ENCODE measurements around the gene CSPG4.
A peak's percentile ranks its signal among the peaks of the same experiment; 100 is the strongest.

Gene CSPG4

DNA sequence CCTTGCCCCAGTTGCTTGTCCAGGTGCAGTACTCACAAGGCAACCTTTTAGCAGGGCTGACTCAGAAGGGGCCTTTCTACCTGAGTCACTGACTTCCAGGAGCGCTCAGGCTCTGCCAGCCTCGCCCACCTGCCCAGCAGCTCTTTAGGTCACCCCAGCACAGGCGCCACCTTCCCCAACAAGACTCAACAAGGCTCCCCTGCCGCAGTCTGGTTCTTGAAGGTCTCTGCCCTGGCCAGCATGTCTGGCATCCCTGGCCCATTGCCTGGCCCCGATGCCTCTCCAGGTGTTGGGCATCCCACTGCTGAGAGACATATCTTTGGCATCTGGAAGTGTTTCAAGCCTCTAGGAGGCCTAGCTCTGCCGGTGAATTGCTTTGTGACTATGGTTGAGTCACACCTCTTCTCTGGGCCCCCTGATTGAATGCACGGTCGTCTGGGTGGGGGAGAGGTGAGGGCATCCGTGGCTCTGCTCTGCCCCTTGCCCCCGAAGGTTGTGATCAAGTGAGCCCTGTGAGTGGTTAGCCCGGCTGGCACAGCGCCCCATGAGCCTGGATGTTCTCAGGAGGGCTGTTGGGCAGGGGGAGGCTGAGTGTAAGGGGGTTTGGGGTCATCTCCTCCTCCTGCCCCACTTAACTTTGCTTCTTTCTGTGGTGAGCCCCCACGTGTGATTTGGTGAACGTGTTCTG lies 43.3 kb downstream of the CSPG4 start:
- DNase-seq = no peak

- DNase-seq = peak; percentile 77
These were observed 45.7 kb downstream of the CSPG4 start for GRCh38 chr15:75666823-75667501.

- DNase-seq = no peak
These were observed 48.7 kb downstream of the CSPG4 start for GRCh38 chr15:75663931-75664421.

DNA sequence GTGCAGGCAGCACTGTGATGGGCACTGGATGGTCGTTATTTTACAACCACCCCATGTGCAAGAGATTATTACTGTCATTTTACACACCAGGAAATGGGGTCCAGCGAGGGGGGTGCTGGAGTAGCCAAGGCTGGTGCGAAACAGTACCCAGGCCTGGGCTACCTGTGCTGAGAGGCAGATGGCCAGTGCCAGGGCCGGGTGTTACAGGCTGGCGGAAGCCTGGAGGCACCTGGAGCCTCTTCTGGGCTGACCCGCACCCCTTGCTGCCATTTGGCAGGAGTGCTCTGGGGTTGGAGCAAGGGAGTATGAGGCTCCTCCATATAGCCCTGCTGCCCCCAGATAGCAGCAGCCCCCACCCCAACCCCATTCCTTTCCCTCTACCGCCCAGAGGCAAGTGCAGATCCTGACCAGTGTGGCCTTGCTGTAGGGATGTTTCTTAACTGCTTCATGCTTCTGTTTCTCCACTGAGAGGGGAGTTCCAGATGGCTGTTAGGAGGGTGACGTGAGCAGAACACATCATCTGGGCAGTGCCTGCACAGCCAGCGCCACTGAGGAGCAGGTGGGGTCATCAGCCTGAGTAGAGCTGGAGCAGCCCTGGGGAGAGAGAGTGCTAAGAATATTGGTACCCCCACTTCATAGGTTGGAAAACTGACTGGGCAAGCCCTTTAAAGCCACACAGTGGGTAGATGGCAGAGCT lies 49.7 kb downstream of the CSPG4 start:
- DNase-seq = no peak

- no peak for DNase-seq
These were observed 50.9 kb downstream of the CSPG4 start for GRCh38 chr15:75661756-75662140.

DNA sequence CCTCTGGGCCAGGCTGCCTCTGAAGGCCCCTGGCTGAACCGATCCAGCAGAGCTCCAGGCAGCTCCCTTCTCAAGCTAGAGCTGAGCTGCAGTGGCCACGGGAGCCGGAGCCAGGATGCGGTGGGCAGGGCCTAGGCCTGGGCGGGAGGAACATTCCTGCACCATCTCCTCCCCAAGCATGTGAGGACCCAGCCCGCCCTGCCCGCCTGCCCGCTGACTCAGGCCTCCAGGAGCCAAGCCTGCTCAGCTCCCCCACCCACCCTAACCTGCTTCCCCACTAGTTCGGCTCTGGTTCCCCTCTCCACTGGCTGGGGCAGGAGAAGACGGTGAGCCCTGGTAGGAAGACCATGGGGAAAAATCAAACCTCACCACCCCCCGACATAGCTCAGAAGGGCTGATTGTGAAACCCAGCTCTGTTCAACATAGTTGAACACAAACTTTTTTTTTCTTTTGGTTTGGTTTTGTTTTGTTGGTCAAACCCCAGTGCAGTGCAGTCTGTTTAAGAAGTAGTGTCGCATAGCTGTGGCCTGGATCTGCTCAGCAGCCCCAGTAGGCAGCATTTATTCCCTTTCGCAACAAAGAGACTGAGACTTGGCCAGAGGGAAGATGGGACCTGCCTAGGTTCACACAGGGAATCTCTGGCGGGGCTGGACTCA lies 51.4 kb downstream of the CSPG4 start:
- DNase-seq = peak; percentile 84

DNA sequence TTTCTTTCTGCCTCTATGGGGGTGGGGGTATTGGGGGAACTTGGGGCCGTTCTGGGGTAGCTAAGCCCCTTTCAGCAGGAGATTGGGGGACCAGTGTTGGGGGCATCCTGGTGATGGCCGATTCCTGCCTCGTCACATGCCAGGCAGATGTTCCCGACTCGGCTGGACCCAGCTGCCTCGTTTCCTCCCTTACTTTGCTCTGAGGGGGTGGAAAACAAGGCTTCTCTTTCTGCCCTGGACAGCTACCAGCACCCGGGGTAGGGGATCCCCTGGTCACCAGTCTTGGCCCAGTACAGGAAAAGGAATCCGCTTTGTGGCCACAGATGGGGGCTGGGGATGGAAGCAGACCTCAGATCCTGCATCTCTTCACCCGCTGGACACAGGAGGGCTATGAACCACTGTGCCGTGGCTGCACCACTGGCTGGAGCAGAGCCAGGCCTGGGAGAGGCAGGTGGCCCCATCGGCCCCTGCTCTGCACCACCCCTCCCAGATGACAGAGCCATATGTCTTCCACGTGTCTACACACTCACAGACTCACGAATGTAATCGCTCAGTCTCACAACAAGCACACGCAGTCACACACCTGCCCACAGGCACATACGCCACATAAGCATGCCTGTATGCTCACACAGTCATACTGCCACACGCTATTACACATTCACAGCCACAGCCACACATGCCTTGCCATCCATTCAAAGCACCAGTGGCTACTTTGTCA lies 52.6 kb downstream of the CSPG4 start:
- no peak for DNase-seq

DNA sequence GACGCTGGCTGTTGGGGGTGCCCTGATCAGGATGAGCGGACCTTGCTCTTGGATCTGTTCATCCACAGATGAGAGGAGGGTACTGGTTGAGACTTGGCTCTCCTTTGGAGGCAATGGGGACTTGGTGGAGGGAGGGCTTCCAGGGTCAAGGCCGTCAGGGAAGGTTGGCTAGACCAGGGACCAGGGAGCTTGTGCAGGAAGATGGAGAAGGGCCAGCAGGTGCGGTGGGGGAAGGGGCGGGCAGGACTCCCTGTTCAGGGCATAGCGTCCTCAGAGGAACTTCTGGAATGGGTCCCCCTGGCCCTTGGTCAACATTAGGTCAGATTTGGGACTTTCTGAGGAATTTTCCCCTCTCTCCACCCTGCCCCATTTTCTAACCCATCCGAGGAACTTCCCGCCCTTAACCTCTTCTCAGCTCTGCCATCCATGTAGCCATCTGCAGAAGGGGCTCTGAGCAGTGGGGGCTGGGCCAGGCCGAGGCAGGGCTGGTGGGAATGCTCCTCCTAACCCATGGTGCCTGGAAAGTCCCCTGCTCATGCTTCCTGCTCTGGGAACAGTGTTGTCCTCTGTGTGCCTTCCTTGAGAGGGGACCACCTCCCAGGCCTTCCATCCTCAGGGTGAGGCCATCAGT lies 53.4 kb downstream of the CSPG4 start:
- DNase-seq = no peak

DNA sequence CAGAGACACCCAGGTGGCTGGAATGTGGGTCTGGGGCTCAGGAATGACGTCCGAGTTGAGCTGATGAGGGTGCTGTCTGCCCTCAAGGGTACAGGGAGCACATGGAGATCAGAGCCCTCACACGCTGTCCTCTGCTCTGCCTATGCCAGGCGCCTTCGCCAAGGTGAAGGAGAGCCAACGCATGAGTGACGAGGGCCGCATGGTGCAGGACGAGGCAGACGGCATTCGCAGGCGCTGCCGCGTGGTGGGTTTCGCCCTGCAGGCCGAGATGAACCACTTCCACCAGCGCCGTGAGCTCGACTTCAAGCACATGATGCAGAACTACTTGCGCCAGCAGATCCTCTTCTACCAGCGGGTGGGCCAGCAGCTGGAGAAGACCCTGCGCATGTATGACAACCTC lies 55.8 kb downstream of the CSPG4 start:
- DNase-seq = no peak

DNA sequence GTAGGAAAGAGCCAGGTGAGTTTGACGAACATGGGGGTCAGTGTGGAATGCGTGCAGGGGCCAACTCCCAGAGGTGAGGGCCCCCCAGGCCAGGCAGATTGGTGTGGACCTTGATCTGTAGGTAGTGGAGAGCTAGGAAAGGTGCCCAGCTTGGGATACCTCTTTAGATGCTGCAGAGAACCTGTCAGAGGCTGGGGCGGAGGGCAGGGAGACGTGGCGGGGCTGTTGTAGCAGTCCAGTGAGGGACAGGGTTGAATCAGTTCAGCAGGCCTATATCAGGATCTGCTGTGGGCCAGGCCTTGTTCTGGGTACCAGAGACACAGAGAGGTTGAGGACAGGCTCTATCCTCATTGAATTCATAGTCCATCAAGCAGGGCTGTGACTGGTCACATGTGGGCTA lies 56.3 kb downstream of the CSPG4 start:
- DNase-seq = no peak

- DNase-seq = no peak
These were observed 56.7 kb downstream of the CSPG4 start for GRCh38 chr15:75655931-75656330.

- DNase-seq = no peak
These were observed 58.3 kb downstream of the CSPG4 start for GRCh38 chr15:75654201-75654907.

DNA sequence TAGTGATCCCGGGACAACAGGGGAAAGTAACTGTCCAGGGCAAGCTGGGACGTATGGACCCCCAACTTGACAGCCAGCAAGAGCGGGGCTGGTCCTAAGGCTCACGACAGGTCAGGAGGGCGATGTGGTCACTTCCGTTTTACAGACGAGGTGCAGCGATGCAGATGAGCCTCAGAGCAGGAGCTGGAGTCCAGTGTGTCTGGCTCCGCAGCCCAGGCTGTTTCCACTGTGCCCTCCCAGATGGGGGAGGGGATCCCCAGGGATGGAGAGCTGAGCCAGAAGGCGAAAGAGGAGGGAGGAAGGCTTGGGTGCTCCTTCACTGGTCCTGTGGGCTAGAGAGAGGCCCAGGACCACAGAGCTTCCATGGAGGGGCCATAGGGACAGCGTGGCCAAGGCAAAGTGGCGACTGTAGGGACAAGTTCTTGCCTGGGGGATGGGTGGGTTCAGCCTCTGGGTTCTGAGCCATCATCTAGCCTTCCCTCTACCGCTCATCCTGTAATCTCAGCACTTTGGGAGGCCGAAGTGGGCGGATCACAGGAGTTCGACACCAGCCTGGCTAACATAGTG lies 59.2 kb downstream of the CSPG4 start:
- no peak for DNase-seq

- DNase-seq = no peak
These were observed 60.7 kb downstream of the CSPG4 start for GRCh38 chr15:75651810-75652543.

DNA sequence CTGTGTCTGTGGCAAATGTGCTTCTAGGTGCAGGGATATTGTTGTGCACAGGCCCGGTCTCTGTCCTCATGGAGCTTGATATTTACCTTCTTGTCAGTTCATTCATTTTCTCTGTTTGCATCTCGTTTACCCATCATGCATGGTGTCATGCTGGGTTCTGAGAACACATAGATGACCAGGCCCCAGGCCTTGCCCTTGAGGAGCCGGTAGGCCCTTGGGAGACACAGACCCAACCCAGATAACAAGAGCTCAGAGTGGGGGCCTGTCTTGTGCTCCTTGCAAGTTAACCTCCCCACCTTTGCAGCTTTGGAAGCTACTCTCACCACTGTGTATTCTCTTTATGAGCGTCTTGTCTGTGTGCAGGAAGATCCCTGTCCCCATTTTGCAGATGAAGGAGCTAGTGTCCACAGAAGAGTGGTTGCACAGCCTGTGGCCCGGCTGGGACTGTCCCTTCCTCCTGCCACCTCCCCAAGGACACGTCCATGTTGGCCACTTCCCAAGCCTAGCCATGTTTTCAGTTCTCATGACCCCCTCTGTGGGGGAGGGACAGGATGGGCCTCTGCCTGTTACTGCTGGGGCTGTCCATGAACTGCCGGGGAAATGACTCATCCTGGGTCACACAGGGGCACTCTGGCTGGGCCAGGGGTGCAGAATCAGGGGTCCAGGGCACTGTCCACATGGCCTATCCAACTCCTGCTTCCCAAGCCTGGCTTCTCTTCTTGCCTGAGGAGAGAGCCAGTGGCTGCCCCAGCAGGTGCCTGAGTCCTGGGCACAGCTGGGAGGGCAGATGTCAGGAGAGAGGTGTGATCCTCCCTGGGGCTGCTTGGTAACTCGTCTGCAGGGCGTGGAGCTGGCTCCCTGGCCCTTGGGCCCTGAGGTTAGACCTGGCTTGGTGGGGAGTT lies 61.5 kb downstream of the CSPG4 start:
- DNase-seq = no peak

GRCh38 chr15:75649848-75650247 lies 62.8 kb downstream of the CSPG4 start:
- no peak for DNase-seq

GRCh38 chr15:75649045-75649761 lies 63.4 kb downstream of the CSPG4 start:
- DNase-seq = no peak

DNA sequence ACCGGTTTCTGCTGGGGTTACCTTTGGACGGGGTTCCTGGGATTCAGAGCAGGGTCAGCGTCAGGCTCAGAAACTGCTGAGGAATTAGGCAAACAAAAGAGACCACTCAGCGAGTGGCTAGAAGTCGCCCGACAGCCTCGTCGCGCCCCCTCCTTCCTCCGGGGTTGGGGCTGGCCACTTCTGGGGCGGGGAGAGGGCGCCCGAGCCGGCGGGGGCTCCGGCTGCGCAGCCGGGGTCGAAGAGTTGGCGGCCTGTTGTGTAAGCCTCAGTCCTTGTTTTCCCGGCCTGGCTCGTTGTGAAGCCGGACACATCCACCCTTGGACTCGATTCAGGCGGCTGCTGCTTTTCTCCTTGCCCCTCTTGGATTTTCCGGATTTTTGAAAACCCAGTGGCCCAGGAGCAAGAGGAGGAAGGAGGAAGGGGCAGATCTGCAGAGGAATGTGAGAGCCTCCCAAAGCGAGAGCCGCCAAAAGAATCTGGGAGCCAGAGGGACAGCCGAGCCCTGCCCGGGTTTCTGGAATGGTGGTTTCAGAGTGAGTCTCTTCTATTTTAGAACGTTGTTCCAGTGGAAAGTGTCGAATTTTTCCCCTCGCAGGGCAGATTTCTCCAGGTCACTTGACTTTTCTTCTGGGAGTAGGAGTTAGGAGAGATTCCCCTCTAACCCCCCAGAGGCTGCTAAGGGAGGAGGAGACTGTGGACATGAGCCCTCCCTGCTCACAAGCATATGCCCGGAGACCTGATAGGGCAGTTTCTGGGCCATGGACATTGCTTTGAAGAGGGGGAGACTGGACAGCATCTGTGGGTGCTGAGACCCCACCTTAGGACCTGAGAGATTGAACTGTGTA lies 64.3 kb downstream of the CSPG4 start:
- no peak for DNase-seq
